Measurements from ENCODE around the gene SUB1.
"Not testable (repeated sequence)": the region's sequence is repeated elsewhere in the genome, so short reads cannot be mapped to it uniquely, and the experiment has no call there.

The SUB1 gene

GRCh38 chr5:32566319-32567111 lies 18.8 kb upstream of the SUB1 start:
- DNase-seq (ENCODE audit: low spot score), result no peak

GRCh38 chr5:32571128-32571527 lies 14.2 kb upstream of the SUB1 start:
- DNase-seq (ENCODE audit: low spot score), result no peak

GRCh38 chr5:32572778-32573480 lies 12.4 kb upstream of the SUB1 start:
- no peak for DNase-seq (ENCODE audit: low spot score)

- DNase-seq (ENCODE audit: low spot score), result not testable (repeated sequence)
Measured at GRCh38 chr5:32573481-32573854, 11.9 kb upstream of the SUB1 start.

GRCh38 chr5:32574540-32575175 lies 10.7 kb upstream of the SUB1 start:
- no peak for DNase-seq (ENCODE audit: low spot score)

- no peak for DNase-seq (ENCODE audit: low spot score)
Measured at GRCh38 chr5:32578363-32578762, 7.0 kb upstream of the SUB1 start.

GRCh38 chr5:32578764-32579163 lies 6.6 kb upstream of the SUB1 start:
- DNase-seq (ENCODE audit: low spot score), result no peak

GRCh38 chr5:32581010-32581785 lies 4.2 kb upstream of the SUB1 start:
- no peak for DNase-seq (ENCODE audit: low spot score)

GRCh38 chr5:32583582-32584232 lies 1.6 kb upstream of the SUB1 start:
- peak; percentile 73 for DNase-seq (ENCODE audit: low spot score)

GRCh38 chr5:32584646-32585045 lies 711 bp upstream of the SUB1 start:
- no peak for DNase-seq (ENCODE audit: low spot score)

GRCh38 chr5:32585122-32585445 lies 273 bp upstream of the SUB1 start:
- DNase-seq (ENCODE audit: low spot score), result no peak

- DNase-seq (ENCODE audit: low spot score), result peak; percentile 21
Measured at GRCh38 chr5:32586276-32586599, 881 bp downstream of the SUB1 start.

GRCh38 chr5:32587067-32587551 lies 1.8 kb downstream of the SUB1 start:
- no peak for DNase-seq (ENCODE audit: low spot score)

GRCh38 chr5:32589416-32589815 lies 4.1 kb downstream of the SUB1 start:
- no peak for DNase-seq (ENCODE audit: low spot score)

GRCh38 chr5:32589942-32590869 lies 4.8 kb downstream of the SUB1 start:
- peak; percentile 55 for DNase-seq (ENCODE audit: low spot score)

- no peak for DNase-seq (ENCODE audit: low spot score)
Measured at GRCh38 chr5:32595118-32595517, 9.8 kb downstream of the SUB1 start.

GRCh38 chr5:32597041-32597629 lies 11.8 kb downstream of the SUB1 start:
- DNase-seq (ENCODE audit: low spot score), result no peak

GRCh38 chr5:32598260-32598937 lies 13.0 kb downstream of the SUB1 start:
- no peak for DNase-seq (ENCODE audit: low spot score)

- DNase-seq (ENCODE audit: low spot score), result no peak
Measured at GRCh38 chr5:32598997-32599549, 13.7 kb downstream of the SUB1 start.
